GM19372 (cell line): ENCODE measurements around the gene ZNF750.

Source experiments
- ATAC-seq: cut with Tn5 transposase; IDR thresholded peaks from one replicate; pipeline ENCODE4 v1.9.1; 2021; ENCODE audit warnings: mild to moderate bottlenecking, low read depth, moderate library complexity; ENCODE audit not compliant: unreplicated experiment

Gene ZNF750

GRCh38 chr17:82839617-82840292, at the start of gene ZNF750:
ZNF750 (minus strand) TSS chr17:82840022; CDS start chr17:82832454, 7,568 bp downstream.
- no peak for ATAC-seq

GRCh38 chr17:82888583-82889495, 49.0 kb upstream of the ZNF750 start:
- no peak for ATAC-seq

GRCh38 chr17:82887255-82888164, 47.7 kb upstream of the ZNF750 start:
- no peak for ATAC-seq

- no peak for ATAC-seq
Measured at GRCh38 chr17:82884970-82885353, 45.1 kb upstream of the ZNF750 start.

- no peak for ATAC-seq
Measured at GRCh38 chr17:82884341-82884969, 44.6 kb upstream of the ZNF750 start.

GRCh38 chr17:82883419-82884031, 43.7 kb upstream of the ZNF750 start:
- ATAC-seq, result no peak

- ATAC-seq, result no peak
Measured at GRCh38 chr17:82882715-82883418, 43.0 kb upstream of the ZNF750 start.

- no peak for ATAC-seq
Measured at GRCh38 chr17:82881900-82882714, 42.3 kb upstream of the ZNF750 start.

GRCh38 chr17:82881324-82881823, 41.6 kb upstream of the ZNF750 start:
- no peak for ATAC-seq

- no peak for ATAC-seq
Measured at GRCh38 chr17:82880620-82881323, 41.0 kb upstream of the ZNF750 start.

- ATAC-seq, result no peak
Measured at GRCh38 chr17:82879241-82879640, 39.4 kb upstream of the ZNF750 start.

GRCh38 chr17:82878527-82878926, 38.7 kb upstream of the ZNF750 start:
- no peak for ATAC-seq

- no peak for ATAC-seq
Measured at GRCh38 chr17:82876602-82877379, 37.0 kb upstream of the ZNF750 start.

- no peak for ATAC-seq
Measured at GRCh38 chr17:82876149-82876548, 36.3 kb upstream of the ZNF750 start.

- no peak for ATAC-seq
Measured at GRCh38 chr17:82875407-82875856, 35.6 kb upstream of the ZNF750 start.

- ATAC-seq, result no peak
Measured at GRCh38 chr17:82874011-82874835, 34.4 kb upstream of the ZNF750 start.
